ENCODE data around the gene MINDY4.
"Not testable (repeated sequence)": the region's sequence is repeated elsewhere in the genome, so short reads cannot be mapped to it uniquely, and the experiment has no call there.

MINDY4 gene

DNA sequence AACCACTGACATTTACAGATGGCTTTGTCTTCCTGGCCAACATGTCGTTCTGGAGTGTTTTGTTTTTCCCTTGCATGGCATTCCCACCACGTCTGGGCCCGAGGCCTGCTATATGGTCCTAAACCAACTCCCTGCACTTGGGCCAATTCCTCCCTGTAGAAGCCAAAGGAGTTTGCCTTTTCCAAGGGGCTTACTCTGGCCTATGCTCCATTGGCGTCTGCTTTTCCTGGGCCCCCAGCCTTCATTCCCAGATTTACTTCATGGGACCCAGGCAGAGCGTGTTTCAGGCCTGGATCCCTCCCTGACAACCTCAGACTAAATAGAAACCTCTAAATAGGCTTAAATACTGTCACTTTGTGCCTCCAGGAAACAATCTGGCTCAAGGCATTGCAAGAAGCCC lies 60.7 kb downstream of the MINDY4 start:
- Histone ChIP-seq H3K9ac (ENCODE audit: low read length) (no peak overlapping the region), H3F3A (ENCODE audit: insufficient read depth) (no peaks in the 10 kb centered on the region), H4K20me1 (ENCODE audit: low read depth, low read length) (no peaks in the 10 kb centered on the region), H3K9me3 (ENCODE audit: insufficient read depth, low read length) (peaks cover 16% of the 10 kb centered on the region; the same call in 1 of the 2 replicates), H3K79me2 (ENCODE audit: insufficient read depth, low read length) (no peaks in the 10 kb centered on the region), H3K4me3 (ENCODE audit: insufficient read depth, low read length, poor library complexity, severe bottlenecking) (no peak overlapping the region), H2AFZ (ENCODE audit: low read depth, low read length, severe bottlenecking) (no peak overlapping the region), H3K27ac (ENCODE audit: low read depth, low read length) (no peak overlapping the region), H3K27me3 (ENCODE audit: low read length) (no peaks in the 10 kb centered on the region), H3K4me2 (ENCODE audit: low read depth, low read length, poor library complexity, severe bottlenecking) (no peak overlapping the region), H3K36me3 (ENCODE audit: low read length) (no peaks in the 10 kb centered on the region), H3K9me2 (replicated peaks; ENCODE audit: insufficient read depth, low read length) (no peaks in the 10 kb centered on the region)
- TF ChIP-seq, protein P1, sequence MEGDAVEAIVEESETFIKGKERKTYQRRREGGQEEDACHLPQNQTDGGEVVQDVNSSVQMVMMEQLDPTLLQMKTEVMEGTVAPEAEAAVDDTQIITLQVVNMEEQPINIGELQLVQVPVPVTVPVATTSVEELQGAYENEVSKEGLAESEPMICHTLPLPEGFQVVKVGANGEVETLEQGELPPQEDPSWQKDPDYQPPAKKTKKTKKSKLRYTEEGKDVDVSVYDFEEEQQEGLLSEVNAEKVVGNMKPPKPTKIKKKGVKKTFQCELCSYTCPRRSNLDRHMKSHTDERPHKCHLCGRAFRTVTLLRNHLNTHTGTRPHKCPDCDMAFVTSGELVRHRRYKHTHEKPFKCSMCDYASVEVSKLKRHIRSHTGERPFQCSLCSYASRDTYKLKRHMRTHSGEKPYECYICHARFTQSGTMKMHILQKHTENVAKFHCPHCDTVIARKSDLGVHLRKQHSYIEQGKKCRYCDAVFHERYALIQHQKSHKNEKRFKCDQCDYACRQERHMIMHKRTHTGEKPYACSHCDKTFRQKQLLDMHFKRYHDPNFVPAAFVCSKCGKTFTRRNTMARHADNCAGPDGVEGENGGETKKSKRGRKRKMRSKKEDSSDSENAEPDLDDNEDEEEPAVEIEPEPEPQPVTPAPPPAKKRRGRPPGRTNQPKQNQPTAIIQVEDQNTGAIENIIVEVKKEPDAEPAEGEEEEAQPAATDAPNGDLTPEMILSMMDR (IDR thresholded peaks at IDR 0.05; ENCODE audit: insufficient read depth, low read length, poor library complexity, severe bottlenecking), result no peak
- TF ChIP-seq EZH2phosphoT487 (conservative IDR thresholded peaks at IDR 0.05; ENCODE audit: low read length), result no peak

DNA sequence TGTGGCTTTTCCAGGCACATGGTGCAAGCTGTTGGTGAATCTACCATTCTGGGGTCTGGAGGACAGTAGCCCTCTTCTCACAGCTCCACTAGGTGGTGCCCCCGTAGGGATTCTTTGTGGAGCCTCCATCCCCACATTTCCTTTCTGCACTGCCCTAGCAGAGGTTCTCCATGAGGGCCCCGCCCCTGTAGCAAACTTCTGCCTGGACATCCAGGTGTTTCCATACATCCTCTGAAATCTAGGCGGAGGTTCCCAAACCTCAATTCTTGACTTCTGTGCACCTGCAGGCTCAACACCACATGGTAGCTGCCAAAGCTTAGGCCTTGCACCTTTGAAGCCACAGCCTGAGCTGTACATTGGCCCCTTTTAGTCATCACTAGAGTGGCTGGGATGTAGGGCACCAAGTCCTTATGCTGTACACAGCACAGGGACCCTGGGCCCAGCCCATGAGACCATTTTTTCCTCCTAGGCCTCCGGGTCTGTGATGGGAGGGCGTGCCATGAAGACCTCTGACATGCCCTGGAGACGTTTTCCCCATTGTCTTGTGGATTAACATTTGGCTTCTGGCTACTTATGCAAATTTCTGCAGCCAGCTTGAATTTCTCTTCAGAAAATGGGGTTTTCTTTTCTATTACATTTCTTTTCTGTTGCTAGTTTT lies 62.9 kb downstream of the MINDY4 start:
- H3K9me2 ChIP-seq (replicated peaks; ENCODE audit: insufficient read depth, low read length); H3K27ac ChIP-seq (ENCODE audit: low read depth, low read length); H3K4me2 ChIP-seq (ENCODE audit: low read depth, low read length, poor library complexity, severe bottlenecking); H3F3A ChIP-seq (ENCODE audit: insufficient read depth); H2AFZ ChIP-seq (ENCODE audit: low read depth, low read length, severe bottlenecking); H3K9ac ChIP-seq (ENCODE audit: low read length); H3K36me3 ChIP-seq (ENCODE audit: low read length); H3K79me2 ChIP-seq (ENCODE audit: insufficient read depth, low read length); H3K27me3 ChIP-seq (ENCODE audit: low read length); H4K20me1 ChIP-seq (ENCODE audit: low read depth, low read length); H3K4me3 ChIP-seq (ENCODE audit: insufficient read depth, low read length, poor library complexity, severe bottlenecking): not testable (repeated sequence)
- peaks cover 16% of the 10 kb centered on the region; the same call in 1 of the 2 replicates for H3K9me3 ChIP-seq (ENCODE audit: insufficient read depth, low read length)

DNA sequence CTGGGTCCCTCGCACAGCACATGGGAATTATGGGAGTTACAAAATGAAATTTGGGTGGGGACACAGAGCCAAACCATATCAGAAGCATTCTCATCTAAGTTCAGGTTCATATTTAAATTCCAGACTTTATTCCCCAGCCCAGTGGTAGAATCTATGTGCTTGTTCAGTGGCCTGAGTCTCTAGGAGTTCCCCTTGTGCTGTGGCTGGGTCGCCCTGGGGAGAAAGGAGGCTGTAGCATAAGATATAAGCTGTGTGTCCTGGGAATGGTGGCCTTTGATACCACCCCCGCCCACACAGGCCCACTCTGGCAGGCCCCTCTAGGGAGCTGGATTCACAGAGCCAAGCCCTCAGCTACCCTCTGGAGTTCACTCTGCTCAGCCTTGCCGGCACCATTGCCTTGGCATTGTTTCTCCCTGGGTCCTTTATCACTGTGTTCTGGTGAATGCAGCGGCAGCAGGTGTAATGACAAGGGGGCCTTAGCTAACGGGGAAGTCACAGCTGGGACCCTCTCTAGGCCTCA lies 64.2 kb downstream of the MINDY4 start:
- H3K4me3 ChIP-seq (ENCODE audit: insufficient read depth, low read length, poor library complexity, severe bottlenecking), result no peak overlapping the region
- no peaks in the 10 kb centered on the region for H3K79me2 ChIP-seq (ENCODE audit: insufficient read depth, low read length)
- no peak for TF ChIP-seq EZH2phosphoT487 (conservative IDR thresholded peaks at IDR 0.05; ENCODE audit: low read length)
- TF ChIP-seq, protein P1 (IDR thresholded peaks at IDR 0.05; ENCODE audit: insufficient read depth, low read length, poor library complexity, severe bottlenecking), result no peak
- H3K36me3 ChIP-seq (ENCODE audit: low read length), result no peaks in the 10 kb centered on the region
- no peaks in the 10 kb centered on the region for H4K20me1 ChIP-seq (ENCODE audit: low read depth, low read length)
- no peak overlapping the region for H3K27ac ChIP-seq (ENCODE audit: low read depth, low read length)
- no peaks in the 10 kb centered on the region for H3K9me2 ChIP-seq (replicated peaks; ENCODE audit: insufficient read depth, low read length)
- no peaks in the 10 kb centered on the region for H3K27me3 ChIP-seq (ENCODE audit: low read length)
- H3K9me3 ChIP-seq (ENCODE audit: insufficient read depth, low read length), result peaks cover 16% of the 10 kb centered on the region; the same call in 1 of the 2 replicates
- H3K9ac ChIP-seq (ENCODE audit: low read length), result no peak overlapping the region
- H3K4me2 ChIP-seq (ENCODE audit: low read depth, low read length, poor library complexity, severe bottlenecking), result no peak overlapping the region
- H3F3A ChIP-seq (ENCODE audit: insufficient read depth), result no peaks in the 10 kb centered on the region
- H2AFZ ChIP-seq (ENCODE audit: low read depth, low read length, severe bottlenecking), result no peak overlapping the region

DNA sequence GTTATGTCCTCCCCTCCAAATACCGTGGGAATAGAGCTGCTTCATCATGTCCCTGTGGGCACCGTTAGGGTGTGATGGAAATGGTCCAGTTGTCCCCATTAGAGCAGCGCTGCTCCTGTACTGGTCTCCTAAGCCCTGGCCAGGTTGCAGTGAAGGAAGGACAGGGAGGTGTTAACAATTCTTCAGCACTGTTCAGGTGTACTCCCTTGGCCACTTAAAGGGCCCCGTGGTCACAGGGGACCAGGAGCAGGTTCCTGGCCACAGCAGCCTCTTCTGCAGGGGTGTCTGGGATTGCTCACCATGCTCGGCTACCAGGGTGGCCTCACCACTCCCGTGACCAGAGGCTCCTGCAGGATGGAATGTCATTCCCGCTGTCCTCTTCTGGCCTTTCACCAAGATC lies 65.8 kb downstream of the MINDY4 start:
- Histone ChIP-seq H3K36me3 (ENCODE audit: low read length) (no peaks in the 10 kb centered on the region), H3K4me3 (ENCODE audit: insufficient read depth, low read length, poor library complexity, severe bottlenecking) (no peak overlapping the region), H3K9me2 (replicated peaks; ENCODE audit: insufficient read depth, low read length) (no peaks in the 10 kb centered on the region), H2AFZ (ENCODE audit: low read depth, low read length, severe bottlenecking) (no peak overlapping the region), H3K9me3 (ENCODE audit: insufficient read depth, low read length) (peaks cover 16% of the 10 kb centered on the region; the same call in 1 of the 2 replicates), H3K27ac (ENCODE audit: low read depth, low read length) (no peak overlapping the region), H3K27me3 (ENCODE audit: low read length) (no peaks in the 10 kb centered on the region), H3K9ac (ENCODE audit: low read length) (no peak overlapping the region), H3F3A (ENCODE audit: insufficient read depth) (no peaks in the 10 kb centered on the region), H3K79me2 (ENCODE audit: insufficient read depth, low read length) (no peaks in the 10 kb centered on the region), H4K20me1 (ENCODE audit: low read depth, low read length) (no peaks in the 10 kb centered on the region), H3K4me2 (ENCODE audit: low read depth, low read length, poor library complexity, severe bottlenecking) (no peak overlapping the region)
- TF ChIP-seq, protein P1 (IDR thresholded peaks at IDR 0.05; ENCODE audit: insufficient read depth, low read length, poor library complexity, severe bottlenecking), result no peak
- no peak for TF ChIP-seq EZH2phosphoT487 (conservative IDR thresholded peaks at IDR 0.05; ENCODE audit: low read length)

Data from SU-DHL-6 (cell line).